GM12872 (cell line): ENCODE data around the gene DUS1L.

ENCODE experiments used
- TF ChIP-seq, protein P1 (sequence below): IDR thresholded peaks from 3 replicates; pipeline ENCODE4 v1.5.1; 2011; ENCODE audit warnings: low read depth, mild to moderate bottlenecking, low read length, moderate library complexity; ENCODE audit not compliant: insufficient read depth

The DUS1L gene

DNA sequence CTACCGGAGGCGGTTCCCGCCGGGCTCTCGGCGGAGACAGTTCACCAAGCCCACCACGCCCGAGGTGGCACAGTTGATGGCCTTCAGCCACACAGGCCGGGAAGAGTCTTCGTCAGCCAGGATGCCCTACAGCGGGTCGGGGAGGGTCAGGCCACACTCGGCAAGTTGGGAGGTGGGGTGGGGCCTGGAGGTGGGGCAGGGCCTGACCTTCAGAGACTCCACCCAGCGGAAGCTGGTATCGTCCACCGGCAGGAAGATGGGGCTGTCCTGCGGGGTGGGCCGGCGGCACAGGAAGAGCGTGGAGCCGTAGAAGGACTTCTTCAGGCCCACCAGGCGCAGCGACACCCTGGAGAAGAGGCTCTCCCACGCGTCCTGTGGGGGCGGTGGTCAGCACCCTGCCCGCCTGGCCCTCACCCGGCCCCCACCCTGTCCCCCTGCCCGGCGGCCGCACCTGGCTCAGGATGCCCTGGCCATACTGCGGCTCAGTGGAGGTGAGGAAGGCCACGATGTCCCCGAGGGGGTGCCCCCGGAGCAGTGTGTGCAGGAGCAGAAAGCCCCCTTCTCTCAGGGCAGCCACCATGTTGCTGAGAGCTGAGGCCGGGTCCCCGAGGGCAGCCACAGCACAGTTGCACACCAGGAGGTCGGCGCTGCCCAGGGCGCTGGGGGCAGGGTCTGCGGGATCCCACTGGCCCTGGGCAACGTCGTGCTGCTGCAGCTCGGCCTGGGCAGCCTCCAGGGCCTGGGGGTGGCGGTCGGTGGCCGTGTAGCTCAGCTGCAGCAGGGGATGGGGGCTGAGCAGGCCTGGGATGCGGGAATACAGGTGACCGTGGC, 19.6 kb upstream of the DUS1L start:
- TF ChIP-seq, protein P1, sequence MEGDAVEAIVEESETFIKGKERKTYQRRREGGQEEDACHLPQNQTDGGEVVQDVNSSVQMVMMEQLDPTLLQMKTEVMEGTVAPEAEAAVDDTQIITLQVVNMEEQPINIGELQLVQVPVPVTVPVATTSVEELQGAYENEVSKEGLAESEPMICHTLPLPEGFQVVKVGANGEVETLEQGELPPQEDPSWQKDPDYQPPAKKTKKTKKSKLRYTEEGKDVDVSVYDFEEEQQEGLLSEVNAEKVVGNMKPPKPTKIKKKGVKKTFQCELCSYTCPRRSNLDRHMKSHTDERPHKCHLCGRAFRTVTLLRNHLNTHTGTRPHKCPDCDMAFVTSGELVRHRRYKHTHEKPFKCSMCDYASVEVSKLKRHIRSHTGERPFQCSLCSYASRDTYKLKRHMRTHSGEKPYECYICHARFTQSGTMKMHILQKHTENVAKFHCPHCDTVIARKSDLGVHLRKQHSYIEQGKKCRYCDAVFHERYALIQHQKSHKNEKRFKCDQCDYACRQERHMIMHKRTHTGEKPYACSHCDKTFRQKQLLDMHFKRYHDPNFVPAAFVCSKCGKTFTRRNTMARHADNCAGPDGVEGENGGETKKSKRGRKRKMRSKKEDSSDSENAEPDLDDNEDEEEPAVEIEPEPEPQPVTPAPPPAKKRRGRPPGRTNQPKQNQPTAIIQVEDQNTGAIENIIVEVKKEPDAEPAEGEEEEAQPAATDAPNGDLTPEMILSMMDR, result no peak

DNA sequence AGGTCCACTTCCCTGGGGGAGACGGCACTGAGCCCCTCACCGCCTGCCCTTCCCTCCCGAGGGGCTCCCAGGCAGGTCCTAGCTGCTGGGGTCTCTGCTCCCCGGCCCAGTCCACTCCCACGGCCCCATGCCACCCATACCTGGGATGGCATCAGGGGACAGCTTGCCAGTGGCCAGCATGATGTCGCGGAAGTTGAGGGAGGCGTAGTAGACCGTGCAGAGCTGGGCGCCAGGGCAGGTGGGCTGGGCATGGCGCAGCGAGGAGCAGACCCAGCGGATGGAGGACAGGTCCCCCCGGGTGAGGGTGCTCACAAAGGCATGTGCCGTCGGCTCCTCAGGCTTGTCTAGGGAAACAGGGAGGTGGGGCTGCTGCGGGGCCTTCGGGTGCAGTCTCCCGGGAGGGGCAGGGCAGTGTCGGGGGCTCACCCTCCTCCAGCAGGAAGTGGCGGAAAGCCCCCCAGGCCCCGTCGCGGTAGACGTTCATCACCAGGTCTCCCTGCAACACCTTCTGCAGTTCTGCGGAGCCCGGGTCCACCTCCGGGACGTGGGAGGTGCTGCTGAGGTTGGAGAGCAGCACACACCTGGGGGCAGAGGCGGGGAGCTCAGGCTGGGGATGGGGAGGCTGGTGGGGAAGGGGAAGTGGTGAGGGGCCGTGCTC, 18.9 kb upstream of the DUS1L start:
- TF ChIP-seq, protein P1, result no peak

DNA sequence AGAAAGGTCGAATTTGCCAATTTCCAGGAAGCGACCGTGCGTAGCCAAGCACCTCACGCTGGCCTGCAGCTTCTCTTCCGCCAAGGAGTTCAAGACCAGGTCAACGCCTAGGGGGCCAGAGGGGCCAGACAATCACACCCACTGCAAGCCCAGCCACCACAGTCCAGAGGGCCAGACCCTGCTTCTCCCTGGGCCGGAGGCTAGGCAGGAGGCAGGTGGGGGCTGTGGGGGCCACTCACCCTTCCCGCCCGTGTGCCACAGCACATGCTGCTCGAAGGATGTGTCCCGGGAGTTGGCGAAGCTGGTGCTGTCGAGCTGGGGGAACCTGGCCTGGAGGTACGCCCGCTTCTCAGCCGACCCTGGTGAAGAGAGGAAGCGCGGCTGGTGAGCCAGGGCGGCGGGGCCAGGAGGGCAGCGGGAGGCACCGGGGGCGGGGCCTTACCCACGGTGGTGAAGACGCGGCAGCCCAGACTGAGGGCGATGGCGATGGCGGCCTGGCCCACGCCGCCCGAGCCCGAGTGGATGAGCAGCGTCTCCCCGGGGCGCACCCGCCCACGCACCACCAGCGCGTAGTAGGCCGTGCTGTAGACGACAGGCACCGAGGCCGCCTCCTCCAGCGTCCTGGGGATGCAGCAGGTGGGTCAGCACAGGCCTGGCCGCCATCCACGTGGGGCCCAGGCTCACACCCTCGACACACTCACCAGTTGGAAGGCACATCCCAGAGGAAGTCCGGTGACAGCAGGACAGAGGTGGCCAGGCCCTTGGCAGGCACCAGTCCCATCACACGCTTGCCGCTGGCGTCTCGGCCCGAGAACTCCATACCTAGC, 18.1 kb upstream of the DUS1L start:
- TF ChIP-seq, protein P1, result no peak

DNA sequence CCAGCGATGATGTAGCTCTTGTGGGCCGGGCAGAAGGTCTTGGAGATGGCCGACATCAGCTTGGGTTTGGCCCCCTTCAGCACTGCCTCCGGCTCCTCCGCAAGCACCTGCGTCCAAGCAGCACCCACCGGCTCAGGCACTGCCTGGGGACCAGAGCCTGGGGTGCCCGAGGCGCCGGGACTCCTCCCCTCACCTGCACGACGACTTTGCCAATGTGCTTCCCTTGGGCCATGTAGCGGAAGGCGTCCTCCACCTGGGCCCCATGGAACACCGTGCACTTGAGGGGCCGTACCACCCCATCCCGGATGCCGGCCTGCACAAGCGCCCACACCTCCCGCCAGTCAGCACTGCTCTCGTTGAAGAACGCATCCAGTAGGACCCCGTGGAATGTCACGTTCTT, 17.4 kb upstream of the DUS1L start:
- TF ChIP-seq, protein P1, result no peak

DNA sequence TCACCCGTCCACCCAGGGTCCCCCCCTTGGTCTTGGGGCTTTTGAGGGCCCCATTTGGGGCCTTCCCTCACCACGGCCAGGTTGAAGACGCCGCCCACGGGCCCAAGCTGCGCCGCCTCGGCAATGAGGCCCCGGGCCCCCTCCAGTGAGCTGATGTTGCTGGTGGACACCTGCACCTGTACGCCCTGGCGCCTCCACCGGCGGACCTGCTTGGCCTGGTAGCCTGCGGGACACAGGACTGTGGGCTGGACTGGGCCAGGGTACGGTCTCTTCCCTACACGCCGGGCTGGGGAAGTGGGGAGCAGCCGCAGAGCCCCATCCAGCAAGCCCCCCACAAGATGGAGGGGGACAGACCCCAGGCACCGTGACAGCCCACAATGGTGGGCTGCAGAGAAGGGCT, 16.9 kb upstream of the DUS1L start:
- TF ChIP-seq, protein P1, result no peak

DNA sequence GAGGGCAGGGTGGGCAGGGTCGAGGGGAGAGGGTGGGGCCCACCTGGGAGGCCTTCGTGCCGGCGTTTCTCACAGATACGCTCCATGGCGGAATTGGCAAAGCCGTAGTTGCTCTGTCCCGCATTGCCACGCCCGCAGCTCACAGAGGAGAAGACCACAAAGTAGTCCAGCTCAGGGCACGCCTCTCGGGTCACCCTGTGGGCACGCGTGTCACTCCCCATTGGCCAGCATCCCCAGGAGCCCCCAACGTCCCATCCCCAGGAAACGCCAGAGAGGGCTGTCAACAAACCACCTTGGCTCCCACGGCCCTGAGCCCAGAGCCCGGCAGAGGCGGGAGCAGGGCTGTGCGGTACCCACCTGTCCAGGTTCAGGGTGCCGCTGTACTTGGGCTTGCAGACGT, 16.4 kb upstream of the DUS1L start:
- TF ChIP-seq, protein P1, result no peak

DNA sequence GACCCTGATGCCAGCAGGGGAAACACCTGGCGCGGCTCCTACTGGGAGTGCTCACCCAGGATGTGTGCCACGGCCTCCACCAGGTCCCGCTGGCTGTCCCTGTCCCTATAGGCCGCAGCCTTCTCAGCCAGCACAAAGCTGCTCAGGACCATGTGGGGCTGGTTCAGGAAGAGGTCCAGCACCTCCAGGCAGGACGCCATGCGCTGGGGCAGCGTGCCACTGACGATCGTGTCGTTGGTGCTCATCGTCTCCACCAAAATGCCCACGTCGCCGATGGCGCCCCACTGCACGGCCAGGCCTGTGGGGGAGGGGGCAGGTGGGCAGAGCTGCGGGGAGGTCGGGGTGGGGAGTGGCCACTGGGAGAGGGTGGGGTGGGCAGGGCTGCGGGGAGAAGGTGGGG, 15.9 kb upstream of the DUS1L start:
- TF ChIP-seq, protein P1, result no peak
